ENCODE measurements around the gene CACNG4. TPM values are rescaled to one million over a fixed set of nuclear protein-coding genes. Genes with fewer than 3 reads are reported as not detected.

CACNG4 gene
- total RNA-seq, 1 experiment from 2014 or later: not detected

DNA sequence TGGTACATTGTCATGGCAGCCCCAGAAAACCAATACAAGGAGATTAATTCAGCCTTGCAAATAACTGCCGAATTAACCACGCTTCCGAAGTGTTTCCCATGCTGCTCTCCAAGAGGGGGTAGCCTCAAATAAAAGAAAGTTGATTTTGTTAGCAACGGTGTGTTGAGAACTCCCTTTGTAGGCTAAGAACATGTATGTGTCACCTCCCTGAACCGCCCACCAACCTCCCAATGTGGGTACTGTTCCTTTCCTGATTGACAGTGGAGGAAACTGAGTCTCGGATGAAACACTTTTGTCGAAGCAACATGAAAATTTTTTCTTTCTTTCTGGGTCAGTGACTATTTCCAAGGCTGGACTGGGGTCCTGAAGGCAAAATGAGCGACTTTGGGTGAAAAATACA is 25.1 kb downstream of the CACNG4 start (continued):
- TF ChIP-seq ZBTB33 (IDR thresholded peaks at IDR 0.05; ENCODE audit: extremely low read depth, insufficient replicate concordance, low read length) (no peak), ELF1 (IDR thresholded peaks at IDR 0.05; ENCODE audit: borderline replicate concordance, low read depth) (no peak), CTCF (IDR thresholded peaks at IDR 0.05 in 2 of 3, conservative IDR thresholded peaks at IDR 0.05 in 1 of 3; ENCODE audit: borderline replicate concordance in 1 of 3, insufficient read depth in 1 of 3, low read depth in 2 of 3, low read length in 2 of 3) (no peak)

DNA sequence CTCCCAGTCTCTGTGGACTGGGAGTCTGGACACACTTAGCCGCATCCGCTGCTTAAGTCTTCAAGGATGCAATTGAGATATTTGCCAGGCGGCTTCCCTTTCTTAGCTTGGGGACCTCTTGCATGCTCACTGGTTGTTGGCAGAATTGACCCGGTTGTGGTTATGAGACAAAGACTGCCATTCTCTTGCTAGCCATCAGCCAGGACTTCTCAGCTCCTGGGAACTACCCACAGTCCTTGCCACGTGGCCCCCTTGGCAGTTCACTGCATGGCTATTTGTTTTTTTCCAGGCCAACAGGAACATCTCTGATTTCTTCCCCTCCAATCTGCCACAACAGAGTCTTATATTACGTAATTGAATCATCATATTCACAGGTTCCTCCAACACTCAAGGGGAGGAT is 25.5 kb downstream of the CACNG4 start:
- Histone ChIP-seq H3K4me3 (replicated peaks in 1 of 2; ENCODE audit: low read depth in 1 of 2, low read length in 2 of 2) (no peak overlapping the region), H3K27me3 (ENCODE audit: insufficient read depth, low read length) (peaks cover 26% of the 10 kb centered on the region; the same call in 1 of the 2 replicates), H3K27ac (ENCODE audit: low read depth, low read length) (no peak overlapping the region), H3K9me2 (ENCODE audit: insufficient read depth) (no peaks in the 10 kb centered on the region), H3K4me1 (ENCODE audit: control insufficient read depth in 1 of 2, insufficient read depth in 2 of 2, low read length in 2 of 2) (no peaks in the 10 kb centered on the region), H4K20me1 (ENCODE audit: insufficient read depth) (no peaks in the 10 kb centered on the region), H3K9me3 (ENCODE audit: control insufficient read depth in 1 of 2, insufficient read depth in 1 of 2, low read depth in 1 of 2, low read length in 2 of 2) (no peaks in the 10 kb centered on the region), H2AFZ (ENCODE audit: low read depth, low read length, poor library complexity, severe bottlenecking) (no peak overlapping the region), H3K9ac (ENCODE audit: low read length) (no peak overlapping the region), H3K36me3 (ENCODE audit: control insufficient read depth in 1 of 2, insufficient read depth in 2 of 2, low read length in 2 of 2) (no peaks in the 10 kb centered on the region), H3K4me2 (ENCODE audit: low read length) (no peak overlapping the region), H3K79me2 (ENCODE audit: insufficient read depth, low read length) (no peaks in the 10 kb centered on the region)
- POLR2A ChIA-PET: no interaction called here
- RAD21 ChIA-PET (ENCODE audit: low non-redundant PET in 1 of 2, low total read pairs in 2 of 2, uncharacterized antibody in 2 of 2, unreplicated experiment in 2 of 2): no interaction called here
- DNase-seq (ENCODE audit: low read depth, low spot score): no peak
- BruUV-seq (replicated peaks): no TSS peak
- intact Hi-C loops (cut with micrococcal nuclease): no loop called here
- CTCF ChIA-PET: no interaction called here
- ATAC-seq: no peak
- no peak for TF ChIP-seq CEBPB (IDR thresholded peaks at IDR 0.05; ENCODE audit: low read depth)
- no peak for TF ChIP-seq ZBTB33 (IDR thresholded peaks at IDR 0.05; ENCODE audit: extremely low read depth, insufficient replicate concordance, low read length)
- no peak for TF ChIP-seq EGR1 (IDR thresholded peaks at IDR 0.05; ENCODE audit: low read depth)
- no peak for TF ChIP-seq MAX (IDR thresholded peaks at IDR 0.05)
- no peak for TF ChIP-seq EZH2 (IDR thresholded peaks at IDR 0.05)
- no peak for TF ChIP-seq CBX3 (IDR thresholded peaks at IDR 0.05; ENCODE audit: low read depth)
- TF ChIP-seq SP1 (IDR thresholded peaks at IDR 0.05; ENCODE audit: low read depth): no peak
- TF ChIP-seq ZNF274 (IDR thresholded peaks at IDR 0.05; ENCODE audit: low read depth, low read length): no peak
- no peak for TF ChIP-seq EZH2phosphoT487 (IDR thresholded peaks at IDR 0.05; ENCODE audit: borderline replicate concordance)
- no peak for TF ChIP-seq ATF3 (IDR thresholded peaks at IDR 0.05)
- TF ChIP-seq, protein P1, sequence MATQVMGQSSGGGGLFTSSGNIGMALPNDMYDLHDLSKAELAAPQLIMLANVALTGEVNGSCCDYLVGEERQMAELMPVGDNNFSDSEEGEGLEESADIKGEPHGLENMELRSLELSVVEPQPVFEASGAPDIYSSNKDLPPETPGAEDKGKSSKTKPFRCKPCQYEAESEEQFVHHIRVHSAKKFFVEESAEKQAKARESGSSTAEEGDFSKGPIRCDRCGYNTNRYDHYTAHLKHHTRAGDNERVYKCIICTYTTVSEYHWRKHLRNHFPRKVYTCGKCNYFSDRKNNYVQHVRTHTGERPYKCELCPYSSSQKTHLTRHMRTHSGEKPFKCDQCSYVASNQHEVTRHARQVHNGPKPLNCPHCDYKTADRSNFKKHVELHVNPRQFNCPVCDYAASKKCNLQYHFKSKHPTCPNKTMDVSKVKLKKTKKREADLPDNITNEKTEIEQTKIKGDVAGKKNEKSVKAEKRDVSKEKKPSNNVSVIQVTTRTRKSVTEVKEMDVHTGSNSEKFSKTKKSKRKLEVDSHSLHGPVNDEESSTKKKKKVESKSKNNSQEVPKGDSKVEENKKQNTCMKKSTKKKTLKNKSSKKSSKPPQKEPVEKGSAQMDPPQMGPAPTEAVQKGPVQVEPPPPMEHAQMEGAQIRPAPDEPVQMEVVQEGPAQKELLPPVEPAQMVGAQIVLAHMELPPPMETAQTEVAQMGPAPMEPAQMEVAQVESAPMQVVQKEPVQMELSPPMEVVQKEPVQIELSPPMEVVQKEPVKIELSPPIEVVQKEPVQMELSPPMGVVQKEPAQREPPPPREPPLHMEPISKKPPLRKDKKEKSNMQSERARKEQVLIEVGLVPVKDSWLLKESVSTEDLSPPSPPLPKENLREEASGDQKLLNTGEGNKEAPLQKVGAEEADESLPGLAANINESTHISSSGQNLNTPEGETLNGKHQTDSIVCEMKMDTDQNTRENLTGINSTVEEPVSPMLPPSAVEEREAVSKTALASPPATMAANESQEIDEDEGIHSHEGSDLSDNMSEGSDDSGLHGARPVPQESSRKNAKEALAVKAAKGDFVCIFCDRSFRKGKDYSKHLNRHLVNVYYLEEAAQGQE (IDR thresholded peaks at IDR 0.05; ENCODE audit: low read depth): no peak
- no peak for TF ChIP-seq SRF (IDR thresholded peaks at IDR 0.05; ENCODE audit: low read depth)
- TF ChIP-seq ZFX (IDR thresholded peaks at IDR 0.05): no peak
- no peak for TF ChIP-seq POLR2A (IDR thresholded peaks at IDR 0.05; ENCODE audit: borderline replicate concordance, extremely low read depth, insufficient read depth, insufficient read length)
- TF ChIP-seq ELF1 (IDR thresholded peaks at IDR 0.05; ENCODE audit: borderline replicate concordance, low read depth): no peak

Data from HCT116 (cell line).